Measurements from ENCODE around the gene CCN2.
"Not testable (repeated sequence)": the region's sequence is repeated elsewhere in the genome, so short reads cannot be mapped to it uniquely, and the experiment has no call there.

CCN2 gene

DNA sequence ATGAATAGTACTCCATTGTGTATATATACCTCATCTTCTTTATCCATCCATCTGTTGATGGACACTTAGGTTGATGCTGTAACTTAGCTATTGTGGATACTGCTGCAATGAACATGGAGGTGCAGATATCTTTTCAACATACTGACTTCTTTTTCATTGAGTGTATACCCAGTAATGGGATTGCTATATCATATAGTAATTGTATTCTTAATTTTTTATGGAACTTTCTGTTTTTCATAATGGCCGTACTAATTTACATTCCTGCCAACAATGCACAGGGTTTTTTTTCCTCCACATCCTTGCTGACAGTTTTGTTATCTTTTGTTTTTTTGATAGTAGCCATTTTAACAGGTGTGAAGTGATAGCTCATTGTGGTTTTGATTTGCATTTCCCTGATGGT, 5.2 kb downstream of the CCN2 start:
- DNase-seq (ENCODE audit: low read depth in 2 of 2), result no peak

DNA sequence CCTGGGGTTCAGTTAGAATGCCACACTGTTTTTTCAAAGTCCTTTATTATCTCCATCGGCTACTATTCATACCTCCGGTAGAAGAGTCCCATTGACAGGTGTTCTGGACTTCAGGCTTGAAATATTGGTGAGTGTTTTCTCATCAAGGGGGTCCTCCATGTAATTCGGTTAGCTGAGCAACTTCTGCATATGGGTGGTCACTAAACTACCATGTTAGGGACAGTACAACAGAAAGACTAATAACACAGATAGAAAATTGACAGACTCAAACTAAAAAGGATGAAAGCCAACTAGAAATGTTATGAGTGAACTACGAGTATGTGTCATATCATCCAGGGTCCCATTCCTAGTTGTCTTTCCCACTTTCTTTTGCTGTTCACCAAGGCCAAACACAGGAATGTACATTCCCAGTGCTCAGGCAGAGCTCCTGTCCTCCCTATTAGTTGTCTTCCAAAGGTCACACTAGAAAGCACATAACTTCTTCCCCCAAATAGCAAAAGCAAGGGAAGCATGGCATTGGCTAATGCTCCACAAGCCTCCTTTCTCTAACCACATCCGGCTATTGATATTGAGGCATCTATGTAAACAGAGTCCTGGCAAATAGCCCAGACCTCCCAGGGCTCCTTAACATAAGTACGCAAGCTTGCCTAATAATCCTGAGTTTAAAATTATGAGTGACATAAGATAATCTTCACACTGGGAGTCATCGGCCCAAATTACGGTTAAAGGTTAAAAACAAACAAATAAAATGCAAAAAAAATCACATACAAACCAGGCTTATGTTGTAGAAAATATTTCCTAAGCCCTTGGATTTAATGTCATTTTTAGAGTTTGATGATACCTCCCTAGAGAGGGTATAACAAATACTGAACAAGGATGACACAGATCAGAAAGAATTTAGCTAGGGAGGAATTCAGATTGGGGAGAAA, 13.2 kb downstream of the CCN2 start:
- no peak for DNase-seq (ENCODE audit: low read depth in 2 of 2)

- DNase-seq (ENCODE audit: low read depth in 2 of 2), result no peak
Observed at GRCh38 chr6:131937226-131937625, 13.9 kb downstream of the CCN2 start.

DNA sequence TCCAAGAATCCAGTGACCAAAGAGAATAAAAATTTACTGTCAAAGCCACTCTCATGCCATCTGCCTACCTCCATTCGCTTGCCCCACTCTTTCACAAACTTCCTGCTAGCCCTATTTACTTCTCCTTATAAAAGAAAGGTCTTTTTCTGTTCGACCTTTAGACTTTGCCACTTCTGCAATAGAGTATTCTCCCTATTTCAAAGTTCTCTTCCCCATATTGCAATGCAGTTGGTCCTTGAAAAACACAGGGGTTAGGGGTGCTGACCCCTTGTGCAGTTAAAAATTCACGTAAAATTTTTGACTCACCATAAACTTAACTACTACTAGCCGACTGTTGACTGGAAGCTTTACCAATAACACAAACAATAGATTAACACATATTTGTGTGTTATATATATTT, 15.0 kb downstream of the CCN2 start:
- DNase-seq (ENCODE audit: low read depth in 2 of 2), result no peak

GRCh38 chr6:131931063-131931750, 20.0 kb downstream of the CCN2 start:
- no peak for DNase-seq (ENCODE audit: low read depth in 2 of 2)

- no peak for DNase-seq (ENCODE audit: low read depth in 2 of 2)
Observed at GRCh38 chr6:131929976-131930375, 21.2 kb downstream of the CCN2 start.

DNA sequence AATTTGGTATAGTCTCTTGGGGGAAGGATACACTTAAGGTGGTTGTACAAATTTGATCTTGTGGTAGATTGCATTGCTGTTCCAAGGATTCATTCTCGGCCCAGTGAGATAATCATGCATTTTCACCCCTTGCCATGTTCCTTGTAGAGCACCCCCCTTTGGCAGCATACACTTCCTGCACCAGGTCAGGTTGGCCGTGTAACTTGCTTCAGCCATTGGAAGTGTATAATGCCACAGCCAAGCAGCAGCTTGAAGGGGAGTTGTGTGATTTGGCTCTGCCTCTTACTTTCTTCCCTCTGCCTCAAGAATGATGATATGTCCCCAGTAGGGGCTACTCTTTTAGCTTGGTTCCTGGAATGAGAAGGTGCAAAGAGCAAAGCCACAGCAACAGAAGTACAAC, 21.9 kb downstream of the CCN2 start:
- no peak for DNase-seq (ENCODE audit: low read depth in 2 of 2)

GRCh38 chr6:131924881-131925474, 26.2 kb downstream of the CCN2 start:
- DNase-seq (ENCODE audit: low read depth in 2 of 2), result no peak

DNA sequence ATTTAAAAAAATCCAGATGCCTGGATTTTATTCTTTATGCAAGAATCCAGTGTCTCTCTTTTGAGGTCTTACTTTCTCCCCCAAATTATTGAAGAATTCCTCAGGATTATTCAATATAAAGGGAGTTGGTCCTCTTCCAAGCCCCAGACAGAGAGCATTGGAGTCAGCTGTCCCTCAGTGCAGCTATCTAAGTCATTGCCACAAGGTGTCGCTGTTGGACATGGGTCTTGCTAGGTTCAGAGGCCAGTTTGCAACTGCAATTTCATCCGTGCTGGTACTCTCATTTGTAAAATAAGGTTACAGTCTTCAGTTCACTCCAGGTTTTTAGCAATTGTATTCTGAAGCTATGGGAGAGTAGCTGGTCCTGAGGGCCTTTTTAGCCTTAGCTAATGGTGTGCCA, 27.8 kb downstream of the CCN2 start:
- DNase-seq (ENCODE audit: low read depth in 2 of 2), result no peak

GRCh38 chr6:131920656-131921055, 30.5 kb downstream of the CCN2 start:
- DNase-seq (ENCODE audit: low read depth in 2 of 2), result no peak

- DNase-seq (ENCODE audit: low read depth in 2 of 2), result no peak
Observed at GRCh38 chr6:131918650-131919355, 32.4 kb downstream of the CCN2 start.

DNA sequence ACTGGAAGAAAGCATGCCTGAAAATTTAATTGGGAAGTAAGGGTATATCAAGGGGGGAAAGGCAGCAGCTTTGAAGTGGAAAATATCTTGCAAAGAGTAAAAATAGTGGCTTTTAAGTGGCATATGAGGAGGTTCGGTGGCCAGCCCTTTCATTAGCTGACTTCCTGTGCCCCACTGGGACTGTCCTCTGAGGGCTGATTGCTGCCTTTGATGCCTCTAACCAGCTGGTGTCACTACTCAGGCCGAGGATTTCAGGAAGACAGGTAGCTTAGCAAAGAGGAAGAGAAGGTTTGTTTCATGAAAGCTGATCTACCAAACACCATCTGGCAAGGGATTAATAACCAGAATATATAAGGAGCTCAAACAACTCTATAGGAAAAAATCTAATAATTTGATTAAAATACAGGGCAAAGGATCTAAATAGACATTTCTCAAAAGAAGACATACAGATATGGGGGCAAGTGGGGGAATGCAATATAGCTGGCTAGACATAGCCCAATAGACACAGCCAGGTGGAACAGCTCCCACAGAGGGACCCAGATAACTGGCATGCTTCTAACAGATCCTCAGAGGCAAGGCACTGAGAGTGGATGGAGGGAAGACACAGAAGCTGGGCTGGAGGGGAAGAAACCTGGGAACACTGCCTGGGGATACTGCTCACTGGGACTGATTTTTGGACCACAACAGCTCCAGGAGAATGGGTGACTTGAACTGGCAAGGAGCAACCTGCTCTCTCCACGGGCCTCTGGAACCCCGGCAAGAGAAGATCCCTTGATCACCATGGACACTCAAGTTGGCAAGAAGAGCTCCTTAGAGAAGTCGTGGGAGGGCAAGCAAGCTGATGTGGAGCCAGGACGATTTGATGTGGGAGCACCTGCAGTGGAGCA, 33.2 kb downstream of the CCN2 start:
- no peak for DNase-seq (ENCODE audit: low read depth in 2 of 2)

- no peak for DNase-seq (ENCODE audit: low read depth in 2 of 2)
Observed at GRCh38 chr6:131917318-131917717, 33.9 kb downstream of the CCN2 start.

DNA sequence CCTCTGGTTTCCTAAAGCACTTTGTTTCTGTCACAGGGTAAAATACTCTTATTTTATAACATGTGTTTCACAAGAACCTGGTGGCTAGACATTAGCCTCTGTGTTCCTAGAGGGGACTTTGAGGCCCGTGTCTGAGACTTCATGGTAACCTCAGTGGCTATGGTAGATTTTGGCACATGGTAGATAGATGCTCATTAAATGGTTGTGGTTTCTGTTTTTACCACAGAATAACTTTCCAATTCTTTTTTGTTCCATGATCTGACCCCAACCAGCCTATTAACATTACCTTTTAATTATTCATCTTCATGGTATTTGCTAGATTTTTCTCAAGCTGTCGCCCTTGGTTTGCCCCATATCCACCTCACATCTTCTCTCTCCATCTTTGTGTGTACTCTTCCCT, 34.3 kb downstream of the CCN2 start:
- DNase-seq (ENCODE audit: low read depth in 2 of 2), result no peak

DNA sequence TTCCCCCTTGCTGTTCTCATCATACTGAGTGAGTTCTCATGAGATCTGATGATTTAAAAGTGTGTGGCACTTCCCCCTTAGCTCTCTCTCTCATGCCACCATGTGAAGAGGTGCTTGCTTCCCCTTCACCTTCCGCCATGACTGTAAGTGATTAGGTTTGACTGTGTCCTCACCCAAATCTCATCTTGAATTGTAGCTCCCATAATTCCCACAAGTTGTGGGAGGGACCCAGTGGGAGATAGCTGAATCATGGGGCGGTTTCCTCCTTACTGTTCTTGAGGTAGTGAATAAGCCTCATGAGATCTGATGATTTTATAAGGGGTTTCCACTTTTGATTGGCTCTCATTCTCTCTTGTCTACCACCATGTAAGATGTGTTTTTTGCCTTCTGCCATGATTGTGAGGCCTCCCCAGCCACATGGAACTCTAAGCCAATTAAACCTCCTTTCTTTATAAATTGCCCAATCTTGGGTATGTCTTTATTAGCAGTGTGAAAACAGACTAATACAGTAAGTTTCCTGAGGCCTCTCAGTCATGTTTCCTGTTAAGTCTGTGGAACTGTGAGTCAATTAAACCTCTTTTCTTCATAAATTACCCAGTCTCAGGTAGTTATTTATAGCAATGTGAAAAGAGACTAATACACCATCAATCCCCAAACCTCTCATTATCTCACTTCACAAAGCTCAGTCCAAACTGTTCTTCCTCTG, 34.9 kb downstream of the CCN2 start:
- not testable (repeated sequence) for DNase-seq (ENCODE audit: low read depth in 2 of 2)

GRCh38 chr6:131914967-131915751, 36.0 kb downstream of the CCN2 start:
- DNase-seq (ENCODE audit: low read depth in 2 of 2), result no peak

GRCh38 chr6:131914234-131914633, 36.9 kb downstream of the CCN2 start:
- no peak for DNase-seq (ENCODE audit: low read depth in 2 of 2)

DNA sequence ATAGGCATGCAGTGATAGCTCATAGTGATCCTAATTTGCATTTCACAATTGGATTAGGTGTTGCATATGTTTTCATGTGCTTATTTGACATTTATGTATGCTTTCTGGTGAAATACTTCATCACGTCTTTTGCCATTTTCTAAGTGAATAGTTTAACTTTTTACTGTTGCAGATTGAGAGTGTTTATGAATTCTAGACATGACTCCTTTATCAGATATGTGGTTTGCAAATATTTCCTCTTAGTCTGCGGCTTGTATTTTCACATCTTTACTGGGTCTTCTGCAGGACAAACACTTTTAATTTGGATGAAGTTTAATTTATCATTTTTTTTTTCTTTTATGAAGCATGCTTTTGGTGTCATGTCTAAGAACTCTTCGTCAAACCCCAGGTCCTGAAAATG, 39.2 kb downstream of the CCN2 start:
- DNase-seq (ENCODE audit: low read depth in 2 of 2), result no peak

DNA sequence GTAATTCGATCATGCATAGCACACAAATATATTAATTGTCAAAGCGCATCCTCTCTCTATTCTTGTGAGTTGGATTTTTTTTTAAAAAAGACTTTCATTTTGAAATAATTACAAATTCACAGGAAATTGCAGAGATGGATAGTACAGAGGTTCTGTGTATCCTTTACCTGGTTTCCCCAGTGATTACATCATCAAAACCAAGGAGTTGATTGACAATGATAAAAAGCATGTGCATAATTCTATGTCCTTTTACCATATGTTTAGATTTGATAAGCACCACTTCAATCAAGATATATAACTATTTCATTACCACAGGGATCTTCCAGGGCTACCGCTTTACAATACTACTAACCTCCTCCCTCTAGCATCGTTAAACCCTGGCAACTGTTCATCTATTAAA, 40.2 kb downstream of the CCN2 start:
- no peak for DNase-seq (ENCODE audit: low read depth in 2 of 2)

- DNase-seq (ENCODE audit: low read depth in 2 of 2), result no peak
Observed at GRCh38 chr6:131910219-131910589, 41.0 kb downstream of the CCN2 start.
